KMS-11 (cell line): Measurements from ENCODE around the gene UBD.
A peak's percentile ranks its signal among the peaks of the same experiment; 100 is the strongest.

ENCODE experiments used
- H2AFZ ChIP-seq: fragments of 200-600 bp; sonication (generic); 2 replicates; pipeline ENCODE4 v1.6.1; 2016; ENCODE audit warnings: antibody characterized with exemption, mixed run types, low read depth
- H3K27ac ChIP-seq: fragments of 200-600 bp; sonication (generic); 2 replicates; pipeline ENCODE4 v1.6.1; 2016; ENCODE audit warnings: mild to moderate bottlenecking, mixed run types
- H3K27me3 ChIP-seq: fragments of 200-600 bp; sonication (generic); 2 replicates; pipeline ENCODE4 v1.6.1; 2017; ENCODE audit warnings: mild to moderate bottlenecking, low read depth, mixed run types, moderate library complexity; ENCODE audit not compliant: insufficient read depth
- H3K36me3 ChIP-seq: fragments of 200-600 bp; sonication (generic); 2 replicates; pipeline ENCODE4 v1.6.1; 2017; ENCODE audit warnings: mild to moderate bottlenecking, mixed run types; ENCODE audit not compliant: insufficient read depth
- H3K4me1 ChIP-seq: fragments of 200-600 bp; sonication (generic); 2 replicates; pipeline ENCODE4 v1.6.1; 2016; ENCODE audit warnings: mild to moderate bottlenecking, low read depth, mixed run types; ENCODE audit not compliant: poor library complexity, severe bottlenecking
- H3K4me2 ChIP-seq: fragments of 200-600 bp; sonication (generic); 2 replicates; pipeline ENCODE4 v1.7.0; 2016; ENCODE audit warnings: mild to moderate bottlenecking, mixed run types
- H3K4me3 ChIP-seq: fragments of 200-600 bp; sonication (generic); IDR thresholded peaks from 2 replicates; pipeline ENCODE4 v1.6.1; 2017; ENCODE audit warnings: low read depth, low read length, mixed read lengths; ENCODE audit not compliant: insufficient read depth
- H3K79me2 ChIP-seq: fragments of 200-600 bp; sonication (generic); 2 replicates; pipeline ENCODE4 v1.6.1; 2016; ENCODE audit warnings: low read depth, mixed run types; ENCODE audit not compliant: insufficient read depth
- H3K9ac ChIP-seq: fragments of 200-600 bp; sonication (generic); 2 replicates; pipeline ENCODE4 v1.6.1; 2016; ENCODE audit warnings: mild to moderate bottlenecking, mixed run types
- H4K20me1 ChIP-seq: fragments of 200-600 bp; sonication (generic); 2 replicates; pipeline ENCODE4 v1.6.1; 2016; ENCODE audit warnings: mild to moderate bottlenecking, mixed run types; ENCODE audit not compliant: insufficient read depth
- CTCF ChIP-seq: fragments of 200-600 bp; sonication (generic); conservative IDR thresholded peaks from 2 replicates; pipeline ENCODE4 v1.6.1; 2017; ENCODE audit warnings: low read depth, mild to moderate bottlenecking, antibody characterized with exemption, low read length, moderate library complexity, mixed read lengths

UBD gene

GRCh38 chr6:29517728-29518440 is 41.6 kb downstream of the UBD start:
- no peak for TF ChIP-seq CTCF
- H4K20me1 ChIP-seq = no peaks in the 10 kb centered on the region
- no peaks in the 10 kb centered on the region for H3K36me3 ChIP-seq
- H3K9ac ChIP-seq = no peak overlapping the region
- H3K4me2 ChIP-seq = no peak overlapping the region
- no peaks in the 10 kb centered on the region for H3K27me3 ChIP-seq
- no peak overlapping the region for H3K27ac ChIP-seq
- H3K4me1 ChIP-seq = peaks cover 49% of the 10 kb centered on the region
- no peaks in the 10 kb centered on the region for H3K79me2 ChIP-seq
- no peak overlapping the region for H2AFZ ChIP-seq
- no peak overlapping the region for H3K4me3 ChIP-seq

GRCh38 chr6:29517245-29517644 is 42.3 kb downstream of the UBD start:
- Histone ChIP-seq H3K36me3 (no peaks in the 10 kb centered on the region), H3K27ac (no peak overlapping the region), H3K27me3 (no peaks in the 10 kb centered on the region), H3K79me2 (no peaks in the 10 kb centered on the region), H3K4me1 (peaks cover 43% of the 10 kb centered on the region), H3K4me2 (no peak overlapping the region), H4K20me1 (no peaks in the 10 kb centered on the region), H3K4me3 (no peak overlapping the region), H3K9ac (no peak overlapping the region), H2AFZ (no peak overlapping the region)
- TF ChIP-seq CTCF = no peak

GRCh38 chr6:29516108-29516507 is 43.4 kb downstream of the UBD start:
- Histone ChIP-seq H3K9ac (no peak overlapping the region), H3K79me2 (no peaks in the 10 kb centered on the region), H3K36me3 (no peaks in the 10 kb centered on the region), H3K4me1 (peaks cover 32% of the 10 kb centered on the region), H2AFZ (peak overlapping the region; percentile 28; the same call in 1 of the 2 replicates), H3K27ac (peak overlapping the region; percentile 56), H3K4me3 (no peak overlapping the region), H4K20me1 (no peaks in the 10 kb centered on the region), H3K4me2 (peak overlapping the region; percentile 51), H3K27me3 (no peaks in the 10 kb centered on the region)
- no peak for TF ChIP-seq CTCF

GRCh38 chr6:29510746-29511300 is 48.7 kb downstream of the UBD start:
- Histone ChIP-seq H3K79me2 (no peaks in the 10 kb centered on the region), H3K27ac (no peak overlapping the region), H3K9ac (no peak overlapping the region), H3K4me1 (peaks cover 26% of the 10 kb centered on the region), H3K27me3 (no peaks in the 10 kb centered on the region), H3K36me3 (no peaks in the 10 kb centered on the region), H2AFZ (no peak overlapping the region), H4K20me1 (no peaks in the 10 kb centered on the region), H3K4me2 (no peak overlapping the region), H3K4me3 (no peak overlapping the region)
- no peak for TF ChIP-seq CTCF
